Motor neuron (in vitro differentiated cells): ENCODE measurements around the gene PLD1. TPM values are rescaled to one million over a fixed set of nuclear protein-coding genes. Genes with fewer than 3 reads are reported as not detected.

Experiments used
- ATAC-seq, 8 experiments: fragments of 200-7000 bp; cut with Tn5 transposase; replicated peaks in 6 of 8; 2 replicates each; pipeline ENCODE4 v1.8.0; 2021; ENCODE audit warnings: mild to moderate bottlenecking in 8 of 8, moderate library complexity in 8 of 8
- H3K27ac ChIP-seq, 2 donors: fragments of 250-450 bp; sonication (Bioruptor Pico); 2 replicates each; pipeline ENCODE4 v1.9.0; 2021; ENCODE audit warnings: antibody characterized with exemption in 2 of 2, mild to moderate bottlenecking in 2 of 2, moderate library complexity in 1 of 2
- H3K4me1 ChIP-seq, 2 donors: fragments of 250-450 bp; sonication (Bioruptor Pico); replicated peaks in 1 of 2; 2 replicates each; pipeline ENCODE4 v1.6.1; 2021; ENCODE audit warnings: antibody characterized with exemption in 2 of 2, mild to moderate bottlenecking in 2 of 2, moderate library complexity in 1 of 2
- H3K4me3 ChIP-seq, 5 donors: fragments of 250-450 bp; sonication (Bioruptor Pico); 2 replicates each; pipeline ENCODE4 v1.9.0; 2021; ENCODE audit warnings: antibody characterized with exemption in 5 of 5, mild to moderate bottlenecking in 5 of 5, moderate library complexity in 4 of 5
- WGBS, 10 experiments: fragments of 450-650 bp; shearing (Covaris generic); methylation state at CpG; one replicate each; pipeline ENCODE4 v1.0.0; 2022; 5-methylcytosine and 5-hydroxymethylcytosine counted together
- in situ Hi-C, 9 experiments: fragments of 400-800 bp; cut with MboI; loops; one replicate each; pipeline ENCODE4 v1.15.0; 2021; ENCODE audit warnings: low sequenced_read_pairs in 9 of 9, low pct_unique_long_range_greater_than_20kb in 2 of 9; ENCODE audit not compliant: unreplicated experiment in 9 of 9
- total RNA-seq, 8 experiments: library from RNA; unstranded; fragments of 300-600 nt; gene quantifications; 2 replicates each; pipeline versions ENCODE4 v1.2.3 to v1.2.4, GENCODE V29; 2022

PLD1 gene
- total RNA-seq, 8 experiments from 2014 or later, result 0.50 to 76.0 (median 13.7) TPM

DNA sequence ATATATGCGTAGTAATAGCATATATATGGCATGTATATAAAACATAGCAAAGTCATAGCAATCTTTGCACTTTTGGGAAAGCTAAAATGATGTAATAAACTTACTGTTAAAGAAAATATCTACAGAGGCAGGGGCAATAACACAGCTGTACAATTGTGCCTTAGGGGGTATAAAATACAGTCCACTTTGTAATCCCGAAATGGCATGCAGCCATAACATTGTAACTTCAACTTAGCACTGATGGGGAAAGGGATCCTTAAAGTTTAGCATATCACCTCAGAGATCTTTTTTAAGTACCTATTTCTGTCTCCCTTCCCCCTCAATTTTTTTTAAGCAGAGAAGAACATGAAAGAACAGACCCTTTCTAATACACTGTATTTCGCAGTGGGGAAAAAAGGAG lies 40.8 kb downstream of the PLD1 start:
- no peak for ATAC-seq
- WGBS, 10 experiments, result 57 to 100% (median 98%) methylated on average over 2 to 3 of the region's 3 CpGs
- Histone ChIP-seq H3K4me3 (no peak overlapping the region), H3K4me1 (peaks cover 0 to 8% of the 10 kb centered on the region in 2 donors), H3K27ac (no peak overlapping the region)
- in situ Hi-C loops, result loop anchor here in 1 of 9 experiments (25.0 kb wide), 1 partner anchor 132 kb away; no protein-coding TSS in a partner anchor

DNA sequence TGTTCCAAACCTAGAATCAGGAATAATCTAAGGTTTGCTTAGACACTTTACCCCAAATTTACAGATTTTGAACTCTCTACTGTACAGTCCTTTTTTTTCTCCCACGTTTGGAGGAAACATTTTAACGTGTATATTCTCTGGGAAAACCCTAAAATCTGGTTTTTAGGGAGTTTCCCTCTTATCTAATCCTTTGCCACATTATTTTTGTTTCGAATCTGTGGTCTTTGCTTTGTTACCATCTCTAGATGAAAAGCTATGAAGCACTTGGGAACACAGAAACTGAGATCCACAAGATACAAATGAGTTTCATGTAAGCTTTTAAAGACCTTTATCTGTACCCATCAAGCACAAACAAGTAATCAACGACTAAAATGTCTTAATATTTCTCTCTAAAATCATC lies 41.3 kb downstream of the PLD1 start:
- ATAC-seq, result no peak
- in situ Hi-C loops, result loop anchor here in 1 of 9 experiments (25.0 kb wide), 1 partner anchor 132 kb away; no protein-coding TSS in a partner anchor
- no peak overlapping the region for H3K27ac ChIP-seq
- no peak overlapping the region for H3K4me3 ChIP-seq
- WGBS, 10 experiments, result 0 to 72% (median 48%) methylated on average over 1 to 4 of the region's 4 CpGs
- H3K4me1 ChIP-seq, result peaks cover 0 to 8% of the 10 kb centered on the region in 2 donors

DNA sequence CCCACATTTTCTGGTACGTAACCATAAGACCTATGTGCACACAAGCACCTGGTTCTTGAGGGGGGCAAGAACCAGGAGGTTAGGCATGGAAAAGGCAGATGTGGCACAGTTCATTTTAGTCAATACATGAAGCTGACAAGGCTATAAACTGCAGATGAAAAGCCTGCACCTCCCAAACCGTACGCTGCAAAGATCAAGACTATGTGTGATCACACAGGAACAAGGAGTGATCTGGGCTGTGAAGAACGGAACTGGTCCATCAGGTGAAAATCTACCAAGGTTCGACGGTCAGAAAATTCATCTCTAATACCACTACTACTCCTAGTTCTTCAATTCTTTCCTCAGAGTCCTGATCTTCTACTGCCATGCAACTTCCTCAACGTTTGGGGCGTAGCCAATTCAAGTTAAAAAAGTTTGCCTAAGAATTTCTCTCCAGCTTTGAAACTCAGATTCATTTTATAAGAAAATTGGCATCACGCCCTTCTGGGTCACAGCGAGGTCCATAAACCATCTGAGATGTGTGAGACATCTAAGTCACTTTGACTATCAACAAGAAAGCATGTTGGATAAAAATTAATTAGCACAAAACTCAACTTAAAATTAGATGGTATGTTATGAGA lies 41.9 kb downstream of the PLD1 start:
- in situ Hi-C loops, result loop anchor here in 1 of 9 experiments (25.0 kb wide), 1 partner anchor 131 kb away; no protein-coding TSS in a partner anchor
- WGBS, 10 experiments, result 53 to 100% (median 91%) methylated on average over 1 to 8 of the region's 10 CpGs
- ATAC-seq, result no peak
- Histone ChIP-seq H3K4me3 (no peak overlapping the region), H3K4me1 (peaks cover 0 to 8% of the 10 kb centered on the region in 2 donors), H3K27ac (no peak overlapping the region)

DNA sequence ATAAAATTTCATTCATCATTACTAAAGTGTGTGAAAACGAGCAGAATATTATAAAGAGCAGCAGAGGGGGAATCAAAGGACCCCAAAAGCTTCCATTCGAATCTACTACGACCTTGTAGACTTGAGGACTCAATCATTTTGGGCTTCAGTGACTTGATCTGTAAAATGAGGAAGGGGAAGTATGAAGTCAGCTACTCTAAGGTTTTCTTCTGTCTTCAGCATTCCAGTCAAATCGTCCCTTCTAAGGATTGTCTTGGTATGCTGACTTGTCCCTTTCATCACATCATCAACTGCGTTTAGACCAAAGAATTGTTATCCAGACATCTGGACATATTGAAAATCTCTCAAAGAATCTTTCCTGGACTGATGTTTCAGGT lies 44.8 kb downstream of the PLD1 start:
- H3K4me3 ChIP-seq, result no peak overlapping the region
- no peak overlapping the region for H3K27ac ChIP-seq
- no peaks in the 10 kb centered on the region for H3K4me1 ChIP-seq
- WGBS, 10 experiments, result 32 to 89% (median 76%) methylated on average over 3 to 5 of the region's 5 CpGs; no CpG with 5 or more reads in 1 of the 10 experiments
- in situ Hi-C loops, result loop anchor here in 1 of 9 experiments (25.0 kb wide), 1 partner anchor 128 kb away; no protein-coding TSS in a partner anchor
- no peak for ATAC-seq

DNA sequence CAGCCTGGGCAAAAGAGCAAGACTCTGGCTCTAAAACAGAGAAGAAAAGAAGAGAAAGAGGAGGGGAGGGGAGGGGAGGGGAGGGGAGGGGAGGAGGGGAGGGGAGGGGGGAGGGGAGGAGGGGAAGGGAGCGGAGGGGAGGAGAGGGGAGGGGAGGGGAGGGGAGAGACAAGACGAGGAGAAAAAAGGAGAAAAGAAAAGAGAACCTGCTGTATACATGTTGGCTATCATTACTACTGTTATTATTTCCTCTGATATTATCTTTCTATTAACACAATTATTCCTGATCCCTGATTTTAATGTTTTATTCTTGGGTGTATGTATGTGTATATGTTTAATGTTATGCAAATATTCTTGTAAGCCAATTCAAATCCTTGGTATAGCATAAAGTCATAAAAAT lies 46.9 kb downstream of the PLD1 start:
- no CpG with 5 or more reads among the region's 2 CpGs for WGBS, 10 experiments
- no peak for ATAC-seq
- Histone ChIP-seq H3K27ac (no peak overlapping the region), H3K4me3 (no peak overlapping the region), H3K4me1 (peaks cover 7% of the 10 kb centered on the region in 2 donors)
- in situ Hi-C loops, result loop anchor here in 1 of 9 experiments (25.0 kb wide), 1 partner anchor 126 kb away; no protein-coding TSS in a partner anchor

DNA sequence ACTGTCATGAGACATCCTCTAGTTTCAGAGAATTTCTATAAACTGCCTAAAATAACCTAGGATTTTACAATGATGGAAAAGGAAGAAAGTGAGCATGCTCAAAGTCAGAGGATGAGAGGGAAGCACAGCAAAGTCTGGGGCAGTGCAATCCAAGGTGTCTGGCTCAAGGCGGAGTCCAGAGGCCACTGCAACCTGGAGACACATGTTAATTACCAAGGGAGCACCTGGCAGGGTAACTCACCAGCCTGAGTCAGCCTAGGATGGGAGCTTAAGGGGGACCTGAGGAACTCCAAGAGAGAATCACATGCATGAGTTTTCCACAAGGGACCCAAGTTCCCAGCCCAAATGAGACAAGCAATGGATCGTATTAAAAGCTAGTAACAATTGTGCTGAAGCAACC lies 49.8 kb downstream of the PLD1 start:
- ATAC-seq, result no peak
- Histone ChIP-seq H3K27ac (no peak overlapping the region), H3K4me3 (no peak overlapping the region), H3K4me1 (peaks cover 10 to 14% of the 10 kb centered on the region in 2 donors)
- in situ Hi-C loops, result loop anchor here in 1 of 9 experiments (25.0 kb wide), 1 partner anchor 123 kb away; no protein-coding TSS in a partner anchor
- WGBS, 10 experiments, result 80 to 100% (median 89%) methylated on average over 1 to 2 of the region's 2 CpGs

DNA sequence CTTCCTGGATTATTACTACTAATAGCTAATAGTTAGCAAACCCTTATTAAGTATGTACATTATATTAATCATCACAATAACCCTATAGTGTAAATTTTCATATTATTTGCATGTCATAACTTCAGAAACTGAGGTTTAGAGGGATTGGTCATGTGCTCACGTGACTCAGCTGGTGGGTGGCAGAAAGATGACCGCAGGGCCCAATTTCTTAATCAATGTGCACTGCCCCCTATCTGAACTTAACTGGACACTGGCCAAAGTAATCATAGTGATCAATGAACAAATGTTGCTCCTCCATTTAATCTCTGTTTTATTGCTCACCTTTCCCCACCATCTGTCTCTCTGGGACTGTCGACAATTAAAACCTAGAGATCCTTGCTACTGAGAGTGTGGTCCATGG lies 52.2 kb downstream of the PLD1 start:
- in situ Hi-C loops, result loop anchor here in 1 of 9 experiments (25.0 kb wide), 1 partner anchor 121 kb away; no protein-coding TSS in a partner anchor
- Histone ChIP-seq H3K27ac (no peak overlapping the region), H3K4me3 (no peak overlapping the region), H3K4me1 (peaks cover 10 to 14% of the 10 kb centered on the region in 2 donors)
- ATAC-seq, result no peak
- WGBS, 10 experiments, result 60 to 100% (median 79%) methylated on average over 1 to 3 of the region's 3 CpGs; no CpG with 5 or more reads in 4 of the 10 experiments

DNA sequence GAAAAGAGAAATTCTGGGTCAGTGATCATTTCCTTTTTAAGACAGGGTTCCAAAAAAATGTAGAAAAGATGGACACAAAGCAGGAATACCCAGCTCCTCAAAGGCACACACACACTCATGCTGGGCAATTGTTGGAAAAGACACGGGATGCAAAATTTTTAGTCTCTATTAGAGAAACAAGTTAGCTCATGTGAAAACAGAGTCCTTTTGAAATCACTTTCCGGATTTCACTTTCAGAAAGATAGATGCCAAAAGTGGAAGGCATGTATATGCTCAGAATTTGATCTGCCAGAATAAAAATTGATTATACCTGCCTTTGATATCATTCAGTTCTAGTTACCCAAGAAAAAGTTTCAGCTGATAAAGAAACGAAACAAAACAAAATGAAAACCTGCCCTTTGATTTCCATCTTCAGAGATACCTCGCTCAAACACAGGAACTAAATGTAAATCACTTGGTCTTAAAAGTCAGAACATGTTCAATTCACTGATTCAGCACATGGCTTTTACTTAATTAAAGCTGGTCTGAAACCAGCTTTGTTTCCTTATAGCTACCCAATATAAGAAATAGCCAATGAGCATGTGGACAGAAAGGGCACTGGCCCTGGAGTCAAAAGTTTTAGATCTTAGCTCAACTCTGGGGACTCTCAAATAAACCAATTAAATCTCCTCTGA lies 52.8 kb downstream of the PLD1 start:
- in situ Hi-C loops, result loop anchor here in 1 of 9 experiments (25.0 kb wide), 1 partner anchor 120 kb away; no protein-coding TSS in a partner anchor

DNA sequence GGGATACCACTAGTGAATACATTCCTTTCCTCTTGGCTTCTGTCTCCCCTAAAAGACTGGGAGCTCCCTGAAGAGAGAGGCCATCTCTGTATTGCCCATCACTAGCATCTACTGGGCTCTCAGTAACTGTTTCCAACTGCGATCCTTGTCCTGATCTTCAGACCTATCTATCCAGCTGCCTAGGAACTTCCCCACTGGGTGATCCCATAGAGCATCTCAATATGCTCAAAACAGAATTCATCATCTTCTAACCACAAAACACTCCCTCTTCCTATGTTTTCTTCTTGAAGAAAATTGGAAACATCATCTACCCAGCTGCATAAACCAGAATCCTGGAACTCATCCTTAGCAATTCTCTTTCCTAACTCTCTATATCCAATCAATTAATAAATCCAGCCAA lies 54.6 kb downstream of the PLD1 start:
- WGBS, 10 experiments, result 40 to 100% (median 100%) methylated on average over 1 of the region's 1 CpG; no CpG with 5 or more reads in 4 of the 10 experiments
- in situ Hi-C loops, result loop anchor here in 1 of 9 experiments (25.0 kb wide), 1 partner anchor 118 kb away; no protein-coding TSS in a partner anchor
- no peak overlapping the region for H3K4me3 ChIP-seq
- no peak overlapping the region for H3K27ac ChIP-seq
- no peak for ATAC-seq
- H3K4me1 ChIP-seq, result peaks cover 10 to 14% of the 10 kb centered on the region in 2 donors

More for the DNA sequence above, 52.8 kb downstream of the PLD1 start:
- H3K4me3 ChIP-seq, result no peak overlapping the region
- ATAC-seq, result no peak
- 54 to 100% (median 76%) methylated on average over 1 to 4 of the region's 4 CpGs for WGBS, 10 experiments
- no peak overlapping the region for H3K27ac ChIP-seq
- H3K4me1 ChIP-seq, result peaks cover 10 to 14% of the 10 kb centered on the region in 2 donors

DNA sequence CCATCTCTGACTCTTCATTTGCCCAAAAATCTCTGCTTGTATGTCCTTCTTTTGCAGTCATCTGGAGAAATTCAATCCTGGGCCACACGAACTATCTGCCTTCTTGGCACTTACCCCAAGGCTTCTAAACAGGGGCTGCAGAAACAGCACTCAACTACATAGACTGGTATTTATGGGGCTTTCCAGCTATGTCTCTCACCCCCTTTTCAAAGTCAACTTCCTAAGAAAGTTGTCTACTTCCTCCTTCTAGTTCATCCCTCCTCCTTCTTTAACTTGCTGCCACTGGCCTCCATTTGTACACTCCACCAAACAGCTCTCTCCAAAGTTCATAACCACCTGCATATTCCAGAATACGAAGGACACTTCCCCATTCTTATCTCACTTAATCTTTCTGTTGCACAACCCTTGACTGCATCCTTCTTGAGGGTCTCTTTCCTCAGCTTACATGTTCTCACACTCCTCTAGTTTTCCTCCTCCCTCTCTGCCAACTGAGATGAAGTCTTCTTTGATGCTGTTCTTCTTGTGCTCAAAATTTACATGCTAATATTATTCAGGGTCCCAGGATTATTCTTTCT lies 55.2 kb downstream of the PLD1 start:
- ATAC-seq, result no peak
- H3K4me3 ChIP-seq, result no peak overlapping the region
- peaks cover 10 to 14% of the 10 kb centered on the region in 2 donors for H3K4me1 ChIP-seq
- in situ Hi-C loops, result loop anchor here in 1 of 9 experiments (25.0 kb wide), 1 partner anchor 118 kb away; no protein-coding TSS in a partner anchor
- H3K27ac ChIP-seq, result no peak overlapping the region
- WGBS, 10 experiments, result 19 to 100% (median 83%) methylated on average over 1 to 2 of the region's 2 CpGs; no CpG with 5 or more reads in 1 of the 10 experiments

DNA sequence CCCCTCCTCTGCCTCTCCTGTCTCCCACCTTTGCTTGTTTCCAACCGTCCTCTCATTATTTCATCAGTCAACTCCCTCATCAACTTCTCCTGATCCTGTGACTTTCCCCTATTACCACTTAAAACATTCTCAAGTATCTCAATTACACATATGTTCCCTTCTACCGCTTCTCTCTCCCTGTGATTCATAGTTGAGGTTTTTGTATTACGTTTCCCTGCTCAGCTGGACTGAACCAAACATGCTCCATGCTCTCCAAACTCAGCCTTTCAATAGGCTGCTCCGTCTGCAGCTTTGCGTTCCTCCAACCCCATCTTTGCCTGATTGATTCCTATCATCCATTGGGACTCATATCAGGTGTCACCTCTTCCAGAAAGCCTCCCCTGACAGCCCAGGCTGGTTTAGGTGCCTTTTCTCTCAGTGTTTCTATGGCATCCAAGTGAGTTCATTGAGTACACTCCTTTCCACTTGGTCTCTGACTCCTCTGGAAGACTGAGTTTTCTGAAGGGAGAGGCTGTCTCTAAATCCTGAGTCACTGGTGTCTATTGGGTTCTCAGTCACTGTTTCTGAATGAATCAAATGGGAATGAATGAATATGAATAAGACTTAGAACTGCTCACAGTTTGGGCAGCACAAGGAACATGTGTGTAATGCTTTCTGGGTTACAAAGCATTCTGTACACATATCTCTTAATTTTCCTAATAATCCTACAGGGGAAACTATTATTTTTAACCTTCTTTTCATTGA lies 56.4 kb downstream of the PLD1 start:
- no peak overlapping the region for H3K4me3 ChIP-seq
- H3K27ac ChIP-seq, result no peak overlapping the region
- peaks cover 8 to 11% of the 10 kb centered on the region in 2 donors for H3K4me1 ChIP-seq
- ATAC-seq, result peak in 2 of 8 experiments; percentile 62 to 72
- WGBS, 10 experiments, result 0 to 97% (median 92%) methylated on average over 1 to 5 of the region's 5 CpGs
- in situ Hi-C loops, result loop anchor here in 1 of 9 experiments (25.0 kb wide), 1 partner anchor 117 kb away; no protein-coding TSS in a partner anchor

DNA sequence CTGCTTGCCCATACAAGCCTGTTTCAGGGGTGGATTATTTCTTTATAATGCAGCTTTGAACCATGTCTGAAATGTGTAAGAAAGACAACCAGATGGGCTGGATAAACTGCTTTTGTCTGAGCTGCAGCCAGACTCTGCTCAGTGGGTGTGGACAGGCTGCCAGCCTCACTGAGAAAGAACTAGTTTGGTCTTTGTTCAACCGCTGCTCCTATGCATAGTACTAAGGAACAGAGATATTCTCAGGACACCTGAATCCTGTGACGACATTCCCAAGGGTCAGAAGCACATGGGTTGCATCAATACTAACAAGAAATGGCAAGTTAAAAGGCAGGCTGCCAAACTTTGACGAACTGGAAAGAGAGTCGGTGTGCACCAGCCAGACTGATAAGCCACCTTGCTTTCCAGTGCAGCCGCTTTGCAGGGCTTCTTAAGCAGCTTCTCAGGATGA lies 57.2 kb downstream of the PLD1 start:
- peak in 6 of 8 experiments; percentile 5 to 44 (median 28) for ATAC-seq
- Histone ChIP-seq H3K4me1 (peaks cover 0 to 6% of the 10 kb centered on the region in 2 donors), H3K27ac (no peak overlapping the region), H3K4me3 (no peak overlapping the region)
- in situ Hi-C loops, result loop anchor here in 1 of 9 experiments (25.0 kb wide), 1 partner anchor 116 kb away; no protein-coding TSS in a partner anchor
- 18 to 100% (median 57%) methylated on average over 1 to 4 of the region's 5 CpGs; no CpG with 5 or more reads in 2 of the 10 experiments for WGBS, 10 experiments
